ENCODE data around the gene RC3H2. TPM values are rescaled to one million over a fixed set of nuclear protein-coding genes. Genes with fewer than 3 reads are reported as not detected.

RC3H2 gene
- polyA plus RNA-seq, 2 donors = 8.5 to 9.2 TPM

GRCh38 chr9:122940749-122941581, 35.8 kb upstream of the RC3H2 start, which contains the start of gene RABGAP1:
Gene RABGAP1, plus strand, starts transcription at chr9:122941020. Its CDS starts 16,040 bp downstream, at chr9:122957060.
- Histone ChIP-seq H3K27me3 (ENCODE audit: control insufficient read depth in 1 of 2, insufficient read depth in 2 of 2, low read length in 2 of 2) (no peaks in the 10 kb centered on the region), H3K27ac (ENCODE audit: low read depth in 2 of 2, low read length in 1 of 2) (peak within 1 kb of the TSS; percentile 97 to 99), H3K4me3 (ENCODE audit: low read depth in 1 of 2, low read length in 2 of 2) (peak within 1 kb of the TSS; percentile 80 to 84), H3K4me1 (ENCODE audit: control insufficient read depth in 2 of 2, insufficient read depth in 2 of 2, low read length in 1 of 2) (no peaks in the 10 kb centered on the region), H3K36me3 (ENCODE audit: control insufficient read depth in 2 of 2, insufficient read depth in 2 of 2, low read length in 1 of 2) (peaks cover 3 to 6% of the 10 kb centered on the region in 2 donors), H3K9me3 (ENCODE audit: control insufficient read depth in 2 of 2, insufficient read depth in 1 of 2, low read depth in 1 of 2, low read length in 1 of 2) (no peaks in the 10 kb centered on the region)
- WGBS, 2 donors = 0% methylated on average over 40 to 53 of the region's 54 CpGs

DNA sequence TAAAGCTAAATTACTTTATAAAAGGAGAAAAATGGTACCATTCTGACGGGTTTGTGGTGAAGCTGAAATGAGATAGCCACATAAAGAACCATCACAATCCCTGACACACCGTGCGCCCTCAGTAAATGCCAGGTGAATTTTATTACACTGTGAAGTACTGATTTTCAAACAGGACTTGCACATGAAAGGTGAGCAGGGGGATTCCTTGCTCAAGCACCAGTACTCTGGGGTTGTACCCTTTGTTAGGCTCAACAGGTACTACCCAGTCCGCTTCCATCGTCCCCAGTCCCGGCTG, 35.2 kb upstream of the RC3H2 start:
- no peaks in the 10 kb centered on the region for H3K4me1 ChIP-seq (ENCODE audit: control insufficient read depth in 2 of 2, insufficient read depth in 2 of 2, low read length in 1 of 2)
- H3K9me3 ChIP-seq (ENCODE audit: control insufficient read depth in 2 of 2, insufficient read depth in 1 of 2, low read depth in 1 of 2, low read length in 1 of 2) = no peaks in the 10 kb centered on the region
- WGBS, 2 donors = 29 to 34% methylated on average over 6 of the region's 6 CpGs
- H3K36me3 ChIP-seq (ENCODE audit: control insufficient read depth in 2 of 2, insufficient read depth in 2 of 2, low read length in 1 of 2) = peaks cover 3 to 6% of the 10 kb centered on the region in 2 donors
- H3K4me3 ChIP-seq (ENCODE audit: low read depth in 1 of 2, low read length in 2 of 2) = peak overlapping the region; percentile 36 to 37
- peak overlapping the region; percentile 81 to 89 for H3K27ac ChIP-seq (ENCODE audit: low read depth in 2 of 2, low read length in 1 of 2)
- no peaks in the 10 kb centered on the region for H3K27me3 ChIP-seq (ENCODE audit: control insufficient read depth in 1 of 2, insufficient read depth in 2 of 2, low read length in 2 of 2)

DNA sequence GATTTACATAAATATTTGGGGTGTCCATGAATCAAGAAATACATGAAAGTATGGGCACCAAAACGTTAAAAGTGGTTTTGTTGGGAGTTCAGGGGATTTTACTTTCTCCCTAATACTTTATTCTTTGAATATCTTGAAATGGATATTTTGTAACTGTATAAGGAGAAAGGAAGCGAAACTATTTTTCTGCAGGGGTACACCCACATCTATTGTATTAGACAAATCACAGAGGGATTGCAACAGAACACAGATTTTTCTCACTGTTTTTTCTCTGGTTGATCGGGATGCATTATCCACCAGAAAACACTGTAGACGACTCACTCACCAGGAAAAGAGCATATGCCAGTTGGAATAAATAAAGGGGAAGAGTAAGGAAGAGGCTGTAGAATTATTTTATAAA, 34.4 kb upstream of the RC3H2 start:
- Histone ChIP-seq H3K4me3 (ENCODE audit: low read depth in 1 of 2, low read length in 2 of 2) (no peak overlapping the region), H3K27ac (ENCODE audit: low read depth in 2 of 2, low read length in 1 of 2) (no peak overlapping the region), H3K27me3 (ENCODE audit: control insufficient read depth in 1 of 2, insufficient read depth in 2 of 2, low read length in 2 of 2) (no peaks in the 10 kb centered on the region), H3K36me3 (ENCODE audit: control insufficient read depth in 2 of 2, insufficient read depth in 2 of 2, low read length in 1 of 2) (peaks cover 3 to 6% of the 10 kb centered on the region in 2 donors), H3K4me1 (ENCODE audit: control insufficient read depth in 2 of 2, insufficient read depth in 2 of 2, low read length in 1 of 2) (no peaks in the 10 kb centered on the region), H3K9me3 (ENCODE audit: control insufficient read depth in 2 of 2, insufficient read depth in 1 of 2, low read depth in 1 of 2, low read length in 1 of 2) (no peaks in the 10 kb centered on the region)
- 84 to 88% methylated on average over 4 of the region's 4 CpGs for WGBS, 2 donors

DNA sequence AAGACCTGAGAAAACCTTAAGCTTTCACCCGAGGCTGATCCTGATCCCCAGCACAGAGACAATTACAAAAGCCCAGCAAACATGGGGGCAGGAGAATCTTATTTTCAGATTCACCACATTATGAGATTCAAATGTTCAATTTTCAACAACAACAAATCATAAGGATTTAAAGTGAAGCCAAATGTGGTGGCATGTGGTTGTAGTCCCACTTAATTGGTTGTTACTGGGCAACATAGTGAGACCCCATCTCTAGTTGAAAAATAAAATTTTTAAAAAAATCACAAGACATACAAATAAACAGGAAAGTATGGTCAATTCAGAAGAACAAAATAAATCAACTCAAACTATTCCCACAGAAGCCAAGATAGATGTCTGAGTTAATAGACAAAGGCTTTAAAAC, 31.7 kb upstream of the RC3H2 start:
- H3K27me3 ChIP-seq (ENCODE audit: control insufficient read depth in 1 of 2, insufficient read depth in 2 of 2, low read length in 2 of 2) = no peaks in the 10 kb centered on the region
- no peak overlapping the region for H3K27ac ChIP-seq (ENCODE audit: low read depth in 2 of 2, low read length in 1 of 2)
- WGBS, 2 donors = 56 to 57% methylated on average over 1 of the region's 1 CpG
- H3K4me3 ChIP-seq (ENCODE audit: low read depth in 1 of 2, low read length in 2 of 2) = no peak overlapping the region
- H3K36me3 ChIP-seq (ENCODE audit: control insufficient read depth in 2 of 2, insufficient read depth in 2 of 2, low read length in 1 of 2) = peaks cover 3 to 6% of the 10 kb centered on the region in 2 donors
- H3K4me1 ChIP-seq (ENCODE audit: control insufficient read depth in 2 of 2, insufficient read depth in 2 of 2, low read length in 1 of 2) = no peaks in the 10 kb centered on the region
- H3K9me3 ChIP-seq (ENCODE audit: control insufficient read depth in 2 of 2, insufficient read depth in 1 of 2, low read depth in 1 of 2, low read length in 1 of 2) = no peaks in the 10 kb centered on the region

- no peaks in the 10 kb centered on the region for H3K27me3 ChIP-seq (ENCODE audit: control insufficient read depth in 1 of 2, insufficient read depth in 2 of 2, low read length in 2 of 2)
- no peaks in the 10 kb centered on the region for H3K9me3 ChIP-seq (ENCODE audit: control insufficient read depth in 2 of 2, insufficient read depth in 1 of 2, low read depth in 1 of 2, low read length in 1 of 2)
- no peak overlapping the region for H3K4me3 ChIP-seq (ENCODE audit: low read depth in 1 of 2, low read length in 2 of 2)
- no peak overlapping the region for H3K27ac ChIP-seq (ENCODE audit: low read depth in 2 of 2, low read length in 1 of 2)
- WGBS, 2 donors = 83 to 95% methylated on average over 5 of the region's 5 CpGs
- peaks cover 3 to 6% of the 10 kb centered on the region in 2 donors for H3K36me3 ChIP-seq (ENCODE audit: control insufficient read depth in 2 of 2, insufficient read depth in 2 of 2, low read length in 1 of 2)
- no peaks in the 10 kb centered on the region for H3K4me1 ChIP-seq (ENCODE audit: control insufficient read depth in 2 of 2, insufficient read depth in 2 of 2, low read length in 1 of 2)
Measured at GRCh38 chr9:122936464-122936863, 31.3 kb upstream of the RC3H2 start.

DNA sequence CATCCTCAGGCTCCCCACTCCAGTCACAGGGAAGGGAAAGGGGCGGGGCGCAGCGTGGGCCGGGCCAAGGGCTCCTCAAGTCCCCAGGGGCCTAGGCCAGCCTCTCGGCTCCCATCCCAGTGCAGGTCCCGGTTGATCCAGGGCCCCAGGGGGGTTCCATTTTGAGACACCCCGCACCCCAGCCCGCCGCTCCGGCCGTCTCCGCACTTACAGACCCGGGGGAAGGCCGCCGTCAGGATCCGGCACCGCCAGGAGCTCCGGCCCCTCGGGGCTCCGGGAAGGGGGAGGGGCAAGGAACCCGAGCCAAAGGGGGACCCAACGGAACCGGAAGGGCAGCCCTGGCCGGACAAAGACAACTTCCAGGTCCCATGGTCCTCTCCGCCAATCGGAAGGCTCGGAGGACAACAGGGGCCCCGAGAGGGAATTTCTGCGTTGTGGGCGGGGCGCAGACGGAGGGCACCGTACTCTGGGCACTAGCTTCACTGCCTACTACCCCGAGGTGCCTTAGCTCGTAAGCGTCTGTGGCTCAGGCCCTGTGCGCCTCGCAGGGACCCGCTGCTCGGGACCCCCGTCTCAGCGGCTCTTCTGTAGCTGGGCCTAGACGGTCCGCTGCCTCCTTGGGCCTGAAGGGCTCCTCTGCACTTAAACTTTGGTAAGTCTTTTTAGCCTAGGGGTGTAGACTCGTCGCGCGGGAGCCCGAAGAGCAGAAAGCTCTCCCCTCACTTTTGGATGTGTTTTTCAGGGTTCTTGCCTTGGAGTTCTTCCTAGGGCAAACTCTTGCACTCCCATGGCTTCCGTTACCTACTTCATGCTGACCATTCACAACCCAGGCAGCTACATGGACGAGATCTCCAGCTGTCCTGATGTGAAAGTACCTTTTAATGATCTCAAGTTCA, 26.3 kb upstream of the RC3H2 start, which contains the start of gene ZBTB26:
Gene ZBTB26, minus strand, starts transcription at position 287 of the 896 bp plus-strand sequence. CDS start 11,578 bp downstream, outside the sequence.
- 0 to 1% methylated on average over 46 to 51 of the region's 51 CpGs for WGBS, 2 donors
- no peaks in the 10 kb centered on the region for H3K9me3 ChIP-seq (ENCODE audit: control insufficient read depth in 2 of 2, insufficient read depth in 1 of 2, low read depth in 1 of 2, low read length in 1 of 2)
- no peaks in the 10 kb centered on the region for H3K4me1 ChIP-seq (ENCODE audit: control insufficient read depth in 2 of 2, insufficient read depth in 2 of 2, low read length in 1 of 2)
- no peaks in the 10 kb centered on the region for H3K27me3 ChIP-seq (ENCODE audit: control insufficient read depth in 1 of 2, insufficient read depth in 2 of 2, low read length in 2 of 2)
- H3K4me3 ChIP-seq (ENCODE audit: low read depth in 1 of 2, low read length in 2 of 2) = peak within 1 kb of the TSS; percentile 67 to 91
- peak within 1 kb of the TSS; percentile 73 to 89 for H3K27ac ChIP-seq (ENCODE audit: low read depth in 2 of 2, low read length in 1 of 2)
- peaks cover 0 to 2% of the 10 kb centered on the region in 2 donors for H3K36me3 ChIP-seq (ENCODE audit: control insufficient read depth in 2 of 2, insufficient read depth in 2 of 2, low read length in 1 of 2)

DNA sequence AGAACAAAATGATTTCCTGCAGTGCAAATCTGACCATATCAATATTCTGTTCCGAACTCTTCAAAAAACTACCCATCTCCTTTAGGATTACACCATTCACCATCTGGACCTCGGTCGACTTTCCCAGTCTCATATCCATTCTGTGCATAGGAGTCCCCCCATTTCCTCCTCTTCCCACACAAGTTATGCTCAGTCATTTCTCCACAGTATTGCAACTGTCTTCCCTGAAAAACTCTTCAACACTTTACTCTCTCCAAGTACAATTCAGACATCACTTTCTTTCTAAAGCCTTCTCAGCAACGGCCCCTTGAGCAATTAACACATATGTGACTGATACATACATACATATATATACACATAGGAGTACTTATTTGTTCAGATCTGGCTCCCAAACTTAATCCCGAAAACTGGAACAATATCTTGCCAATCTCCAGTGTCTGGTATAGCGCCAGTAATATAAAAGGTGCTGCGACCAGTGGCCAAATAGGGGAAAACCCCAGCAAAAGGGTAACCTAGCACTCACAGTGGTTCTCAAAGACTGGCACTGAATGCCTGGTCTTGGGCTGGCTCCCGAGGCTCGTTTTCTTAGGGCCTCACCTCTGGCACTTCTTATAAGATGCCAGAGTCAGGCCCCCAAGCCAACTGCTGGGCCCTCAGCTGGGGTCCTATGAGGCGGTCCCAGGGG, 25.5 kb upstream of the RC3H2 start:
- peak overlapping the region; percentile 67 to 91 for H3K4me3 ChIP-seq (ENCODE audit: low read depth in 1 of 2, low read length in 2 of 2)
- H3K27me3 ChIP-seq (ENCODE audit: control insufficient read depth in 1 of 2, insufficient read depth in 2 of 2, low read length in 2 of 2) = no peaks in the 10 kb centered on the region
- H3K36me3 ChIP-seq (ENCODE audit: control insufficient read depth in 2 of 2, insufficient read depth in 2 of 2, low read length in 1 of 2) = no peaks in the 10 kb centered on the region
- WGBS, 2 donors = 23 to 28% methylated on average over 10 of the region's 10 CpGs
- H3K4me1 ChIP-seq (ENCODE audit: control insufficient read depth in 2 of 2, insufficient read depth in 2 of 2, low read length in 1 of 2) = no peaks in the 10 kb centered on the region
- peak overlapping the region; percentile 73 to 89 for H3K27ac ChIP-seq (ENCODE audit: low read depth in 2 of 2, low read length in 1 of 2)
- no peaks in the 10 kb centered on the region for H3K9me3 ChIP-seq (ENCODE audit: control insufficient read depth in 2 of 2, insufficient read depth in 1 of 2, low read depth in 1 of 2, low read length in 1 of 2)

- Histone ChIP-seq H3K36me3 (ENCODE audit: control insufficient read depth in 2 of 2, insufficient read depth in 2 of 2, low read length in 1 of 2) (no peaks in the 10 kb centered on the region), H3K4me3 (ENCODE audit: low read depth in 1 of 2, low read length in 2 of 2) (no peak overlapping the region), H3K27me3 (ENCODE audit: control insufficient read depth in 1 of 2, insufficient read depth in 2 of 2, low read length in 2 of 2) (no peaks in the 10 kb centered on the region), H3K9me3 (ENCODE audit: control insufficient read depth in 2 of 2, insufficient read depth in 1 of 2, low read depth in 1 of 2, low read length in 1 of 2) (no peaks in the 10 kb centered on the region), H3K27ac (ENCODE audit: low read depth in 2 of 2, low read length in 1 of 2) (no peak overlapping the region), H3K4me1 (ENCODE audit: control insufficient read depth in 2 of 2, insufficient read depth in 2 of 2, low read length in 1 of 2) (no peaks in the 10 kb centered on the region)
- 85 to 91% methylated on average over 1 of the region's 1 CpG for WGBS, 2 donors
Measured at GRCh38 chr9:122929796-122930354, 24.7 kb upstream of the RC3H2 start.

GRCh38 chr9:122923947-122924346, 18.8 kb upstream of the RC3H2 start:
- Histone ChIP-seq H3K27me3 (ENCODE audit: control insufficient read depth in 1 of 2, insufficient read depth in 2 of 2, low read length in 2 of 2) (no peaks in the 10 kb centered on the region), H3K4me3 (ENCODE audit: low read depth in 1 of 2, low read length in 2 of 2) (no peak overlapping the region), H3K4me1 (ENCODE audit: control insufficient read depth in 2 of 2, insufficient read depth in 2 of 2, low read length in 1 of 2) (no peaks in the 10 kb centered on the region), H3K27ac (ENCODE audit: low read depth in 2 of 2, low read length in 1 of 2) (no peak overlapping the region), H3K9me3 (ENCODE audit: control insufficient read depth in 2 of 2, insufficient read depth in 1 of 2, low read depth in 1 of 2, low read length in 1 of 2) (no peaks in the 10 kb centered on the region), H3K36me3 (ENCODE audit: control insufficient read depth in 2 of 2, insufficient read depth in 2 of 2, low read length in 1 of 2) (no peaks in the 10 kb centered on the region)
- 86 to 90% methylated on average over 3 of the region's 3 CpGs for WGBS, 2 donors

Data from esophagus (tissue), 2 donors.